Lower leg skin (tissue), 4 donors: ENCODE data around the gene FOXL2. TPM values are rescaled to one million over a fixed set of nuclear protein-coding genes. Genes with fewer than 3 reads are reported as not detected.

Source experiments
- DNase-seq, 2 donors: peaks; one replicate each; pipeline ENCODE4 v3.0.0-alpha.2; 2019; ENCODE audit warnings: low spot score in 2 of 2
- H3K4me3 ChIP-seq: fragments of 200-600 bp; sonication (generic); 2 replicates; pipeline ENCODE4 v1.5.1; 2017; ENCODE audit warnings: mild to moderate bottlenecking, low read depth; ENCODE audit not compliant: poor library complexity, severe bottlenecking
- POLR2A ChIP-seq, 2 donors: fragments of 450-650 bp; IDR thresholded peaks; one replicate each; pipeline ENCODE4 v1.6.1; 2016 to 2017; ENCODE audit warnings: antibody characterized with exemption in 2 of 2, mild to moderate bottlenecking in 1 of 2, moderate library complexity in 1 of 2
- WGBS, 2 donors: methylation state at CpG; one replicate each; pipeline ENCODE4 v1.1.5; 2018; 5-methylcytosine and 5-hydroxymethylcytosine counted together
- intact Hi-C: fragments of 100-400 bp; cut with DNase I; formaldehyde crosslinking; loops from one replicate; pipeline ENCODE4 v1.15.0; 2023; ENCODE audit warnings: low total_unique reads
- total RNA-seq, 4 donors: library from RNA; depleted of rRNA; stranded (reverse); fragments of >200 nt; gene quantifications; one replicate each; pipeline ENCODE4 v1.1.0, GENCODE V29; 2016
- TF ChIP-seq, protein P1 (sequence below), 3 donors: fragments of 450-650 bp; IDR thresholded peaks; one replicate each; pipeline ENCODE4 v1.5.1; 2016; ENCODE audit warnings: antibody characterized with exemption in 3 of 3, mild to moderate bottlenecking in 3 of 3, moderate library complexity in 2 of 3

Gene FOXL2
- total RNA-seq, 4 donors from 2014 or later, result not detected

DNA sequence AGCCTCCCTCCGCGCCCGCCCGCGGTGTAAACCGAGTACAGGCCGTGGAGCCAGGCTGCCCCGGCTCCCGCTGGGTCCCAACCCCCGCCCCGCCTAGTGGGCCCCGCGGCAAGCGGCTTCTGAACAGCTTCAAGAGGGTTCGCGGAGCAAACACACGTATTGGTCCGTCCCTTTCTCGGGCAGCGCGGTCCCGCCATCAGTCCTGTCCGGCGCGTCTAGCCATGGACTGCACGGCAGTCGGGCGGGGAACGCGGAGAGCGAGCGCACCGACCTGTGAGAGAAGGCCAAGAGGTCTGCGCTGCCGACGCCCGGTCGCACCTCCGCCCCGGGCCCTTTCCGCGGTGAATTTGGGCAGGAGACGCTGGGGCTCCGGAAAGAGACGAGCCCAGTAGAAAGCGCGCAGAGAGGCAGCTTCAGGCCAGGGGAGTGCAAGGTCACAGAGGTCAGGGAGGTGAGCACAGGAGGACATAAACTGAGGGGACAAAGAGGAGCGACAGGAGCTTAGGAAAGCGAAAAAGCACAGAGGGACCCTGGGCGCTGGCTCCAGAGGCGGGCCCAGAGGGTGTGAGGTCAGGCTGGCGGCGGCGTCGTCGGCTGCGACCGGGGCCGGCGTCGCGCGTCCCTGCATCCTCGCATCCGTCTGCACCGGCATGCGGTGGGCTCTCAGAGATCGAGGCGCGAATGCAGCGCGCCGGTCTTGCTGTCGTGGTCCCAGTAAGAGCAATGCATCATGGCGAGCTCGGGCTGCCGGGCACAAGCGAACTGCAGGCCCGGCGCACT lies 1.8 kb downstream of the FOXL2 start:
- no peak for TF ChIP-seq POLR2A (IDR thresholded peaks at IDR 0.05)
- TF ChIP-seq, protein P1, sequence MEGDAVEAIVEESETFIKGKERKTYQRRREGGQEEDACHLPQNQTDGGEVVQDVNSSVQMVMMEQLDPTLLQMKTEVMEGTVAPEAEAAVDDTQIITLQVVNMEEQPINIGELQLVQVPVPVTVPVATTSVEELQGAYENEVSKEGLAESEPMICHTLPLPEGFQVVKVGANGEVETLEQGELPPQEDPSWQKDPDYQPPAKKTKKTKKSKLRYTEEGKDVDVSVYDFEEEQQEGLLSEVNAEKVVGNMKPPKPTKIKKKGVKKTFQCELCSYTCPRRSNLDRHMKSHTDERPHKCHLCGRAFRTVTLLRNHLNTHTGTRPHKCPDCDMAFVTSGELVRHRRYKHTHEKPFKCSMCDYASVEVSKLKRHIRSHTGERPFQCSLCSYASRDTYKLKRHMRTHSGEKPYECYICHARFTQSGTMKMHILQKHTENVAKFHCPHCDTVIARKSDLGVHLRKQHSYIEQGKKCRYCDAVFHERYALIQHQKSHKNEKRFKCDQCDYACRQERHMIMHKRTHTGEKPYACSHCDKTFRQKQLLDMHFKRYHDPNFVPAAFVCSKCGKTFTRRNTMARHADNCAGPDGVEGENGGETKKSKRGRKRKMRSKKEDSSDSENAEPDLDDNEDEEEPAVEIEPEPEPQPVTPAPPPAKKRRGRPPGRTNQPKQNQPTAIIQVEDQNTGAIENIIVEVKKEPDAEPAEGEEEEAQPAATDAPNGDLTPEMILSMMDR (IDR thresholded peaks at IDR 0.05), result no peak
- 8 to 13% methylated on average over 45 to 58 of the region's 80 CpGs for WGBS, 2 donors
- intact Hi-C loops, result no loop called here
- H3K4me3 ChIP-seq, result no peak overlapping the region
- peak in 1 of 2 donors; percentile 83 for DNase-seq

DNA sequence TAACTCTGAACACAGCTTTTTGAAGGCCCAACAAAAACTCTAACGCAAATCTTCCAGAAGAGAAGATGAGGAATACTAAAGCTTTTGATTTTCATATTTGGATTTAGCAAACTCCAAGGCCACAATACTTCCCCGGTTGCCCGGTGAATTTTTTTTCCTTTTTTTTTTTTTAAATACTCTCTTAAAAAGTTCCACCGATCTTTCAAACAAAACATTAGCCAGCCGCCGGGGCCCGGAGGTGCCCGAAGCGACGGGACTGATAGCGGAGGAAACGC lies 2.3 kb downstream of the FOXL2 start:
- intact Hi-C loops, result no loop called here
- H3K4me3 ChIP-seq, result no peak overlapping the region
- TF ChIP-seq, protein P1 (IDR thresholded peaks at IDR 0.05), result no peak
- no peak for TF ChIP-seq POLR2A (IDR thresholded peaks at IDR 0.05)
- 22 to 30% methylated on average over 12 of the region's 12 CpGs for WGBS, 2 donors
- no peak for DNase-seq

DNA sequence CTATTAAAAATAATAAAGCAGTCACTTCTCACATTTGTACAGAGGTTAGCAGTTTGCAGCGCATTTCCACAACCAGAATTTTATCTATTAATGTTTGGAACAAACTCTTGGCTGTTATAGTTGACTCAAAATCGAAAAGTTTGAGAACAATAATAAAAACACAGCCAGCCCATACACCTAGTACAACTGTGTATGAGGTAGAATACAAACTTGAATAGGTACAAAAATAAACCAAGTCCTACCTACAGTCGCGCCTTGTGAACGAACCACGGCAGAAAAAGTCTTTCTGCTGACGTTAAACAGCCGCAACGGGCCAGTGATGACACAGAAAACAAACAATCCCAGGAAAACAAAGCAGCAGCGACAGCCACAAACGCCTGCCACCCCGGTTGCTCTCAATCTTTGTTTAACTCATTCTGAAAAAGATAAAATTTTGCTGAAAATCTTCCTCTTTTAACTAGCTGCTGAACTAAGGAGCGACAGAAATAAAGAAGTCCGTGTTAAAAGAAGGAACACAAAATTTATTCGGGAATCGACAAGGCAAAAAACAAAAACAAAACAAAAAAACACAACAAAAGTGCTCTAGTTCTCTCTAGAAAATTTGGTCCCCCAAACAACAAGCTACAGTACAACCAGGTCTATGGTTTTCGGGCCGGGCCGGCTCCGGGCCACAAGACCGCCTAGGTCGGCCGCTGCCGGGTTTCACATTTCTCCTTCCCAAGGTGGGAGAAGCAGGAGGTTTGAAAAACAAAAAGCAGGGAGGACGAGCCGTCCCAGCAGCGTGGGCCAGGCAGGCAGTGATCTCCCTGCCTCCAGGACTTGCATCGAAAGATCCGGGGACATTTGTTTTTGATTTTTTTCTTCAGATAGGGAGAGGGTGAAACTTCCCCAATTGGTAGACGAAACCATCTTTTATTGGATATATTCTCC lies 2.9 kb downstream of the FOXL2 start:
- TF ChIP-seq, protein P1 (IDR thresholded peaks at IDR 0.05), result no peak
- TF ChIP-seq POLR2A (IDR thresholded peaks at IDR 0.05), result no peak
- intact Hi-C loops, result no loop called here
- no peak overlapping the region for H3K4me3 ChIP-seq
- 39 to 41% methylated on average over 30 of the region's 30 CpGs for WGBS, 2 donors
- DNase-seq, result peak in 1 of 2 donors; percentile 80

DNA sequence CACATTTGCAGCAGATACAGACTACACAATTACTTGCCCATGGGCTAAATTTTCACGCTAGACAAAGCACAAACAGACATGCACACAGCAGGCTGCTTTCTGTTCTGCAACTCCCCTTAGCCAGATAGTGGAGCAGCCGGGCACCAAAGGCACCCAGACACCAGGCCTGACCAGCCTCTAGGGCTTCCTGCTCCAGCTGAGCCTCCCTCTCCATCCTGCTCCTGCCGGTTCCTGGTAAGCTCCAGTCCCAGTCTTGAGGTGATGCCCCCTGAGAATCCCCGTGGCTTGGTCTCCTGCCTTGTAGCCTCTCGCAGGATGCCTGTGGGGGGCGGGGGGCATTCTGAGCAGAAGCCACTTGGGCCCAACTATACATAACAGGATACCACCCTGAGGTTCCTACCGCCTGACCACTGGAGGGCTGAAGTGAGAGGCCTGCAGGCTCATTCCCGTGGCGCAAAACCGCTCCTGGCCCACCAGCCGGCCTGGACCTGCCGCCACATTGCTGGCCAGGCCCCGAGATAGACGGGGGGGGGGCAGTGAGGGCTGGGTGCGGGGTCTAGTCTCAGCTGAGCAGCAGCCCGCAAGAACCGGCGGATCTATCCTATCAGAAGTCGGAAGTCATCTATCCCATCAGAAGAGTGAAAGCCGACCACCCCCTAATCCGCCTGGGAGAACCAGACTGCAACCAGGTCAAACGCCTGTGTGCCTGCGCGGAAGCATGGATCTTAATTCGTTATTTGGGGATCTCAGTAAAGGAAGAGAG lies 3.9 kb downstream of the FOXL2 start:
- 40 to 46% methylated on average over 19 to 22 of the region's 25 CpGs for WGBS, 2 donors
- no peak for TF ChIP-seq POLR2A (IDR thresholded peaks at IDR 0.05)
- TF ChIP-seq, protein P1 (IDR thresholded peaks at IDR 0.05), result no peak
- intact Hi-C loops, result no loop called here
- H3K4me3 ChIP-seq, result no peak overlapping the region
- peak in 1 of 2 donors; percentile 76 for DNase-seq

DNA sequence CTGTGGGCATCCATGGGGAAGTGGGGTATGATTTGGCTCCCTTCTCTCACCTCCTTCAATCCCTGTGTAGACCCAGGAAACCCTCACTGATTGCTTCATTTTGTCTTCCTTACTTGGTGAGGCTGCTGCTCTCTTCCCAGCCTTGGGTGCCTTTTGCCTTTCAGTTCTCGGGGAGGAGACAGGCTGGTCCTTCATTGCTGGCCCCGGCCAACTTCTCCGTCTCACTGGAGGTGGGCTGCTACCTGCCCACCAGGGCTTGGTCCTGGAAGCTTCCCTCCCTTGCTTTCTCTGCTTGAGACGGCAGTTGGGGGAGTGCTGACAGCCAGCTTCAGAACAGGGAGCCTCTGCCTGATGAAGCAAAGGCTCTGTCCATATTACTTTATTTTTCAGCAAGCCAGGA lies 4.7 kb downstream of the FOXL2 start:
- no peak overlapping the region for H3K4me3 ChIP-seq
- intact Hi-C loops, result no loop called here
- TF ChIP-seq POLR2A (IDR thresholded peaks at IDR 0.05), result no peak
- TF ChIP-seq, protein P1 (IDR thresholded peaks at IDR 0.05), result no peak
- DNase-seq, result peak in 1 of 2 donors; percentile 58
- 83 to 85% methylated on average over 4 of the region's 4 CpGs for WGBS, 2 donors
